HG02852 (cell line): ENCODE results near the gene TYW5.
"Not testable (repeated sequence)": the region's sequence is repeated elsewhere in the genome, so short reads cannot be mapped to it uniquely, and the experiment has no call there.

Experiments used
- ATAC-seq: cut with Tn5 transposase; IDR thresholded peaks from one replicate; pipeline ENCODE4 v1.9.1; 2021; ENCODE audit warnings: mild to moderate bottlenecking, moderate library complexity; ENCODE audit not compliant: unreplicated experiment

TYW5 gene

GRCh38 chr2:199923924-199924323 is 31.4 kb downstream of the TYW5 start:
- ATAC-seq: no peak

- ATAC-seq: no peak
Observed at GRCh38 chr2:199922856-199923255, 32.4 kb downstream of the TYW5 start.

DNA sequence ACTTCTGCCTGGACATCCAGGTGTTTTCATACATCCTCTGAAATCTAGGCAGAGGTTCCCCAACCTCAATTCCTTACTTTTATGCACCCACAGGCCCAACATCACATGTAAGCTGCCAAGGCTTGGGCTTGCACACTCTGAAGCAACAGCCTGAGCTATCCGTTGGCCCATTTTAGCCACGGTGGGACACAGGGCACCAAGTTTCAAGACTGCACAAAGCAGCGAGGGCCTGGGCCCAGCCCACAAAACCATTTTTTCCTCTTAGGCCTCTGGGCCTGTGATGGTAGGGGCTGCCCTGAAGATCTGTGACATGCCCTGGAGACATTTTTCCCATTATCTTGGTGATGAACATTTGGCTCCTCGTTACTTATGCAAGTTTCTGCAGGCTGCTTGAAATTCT is 38.3 kb downstream of the TYW5 start:
- no peak for ATAC-seq

DNA sequence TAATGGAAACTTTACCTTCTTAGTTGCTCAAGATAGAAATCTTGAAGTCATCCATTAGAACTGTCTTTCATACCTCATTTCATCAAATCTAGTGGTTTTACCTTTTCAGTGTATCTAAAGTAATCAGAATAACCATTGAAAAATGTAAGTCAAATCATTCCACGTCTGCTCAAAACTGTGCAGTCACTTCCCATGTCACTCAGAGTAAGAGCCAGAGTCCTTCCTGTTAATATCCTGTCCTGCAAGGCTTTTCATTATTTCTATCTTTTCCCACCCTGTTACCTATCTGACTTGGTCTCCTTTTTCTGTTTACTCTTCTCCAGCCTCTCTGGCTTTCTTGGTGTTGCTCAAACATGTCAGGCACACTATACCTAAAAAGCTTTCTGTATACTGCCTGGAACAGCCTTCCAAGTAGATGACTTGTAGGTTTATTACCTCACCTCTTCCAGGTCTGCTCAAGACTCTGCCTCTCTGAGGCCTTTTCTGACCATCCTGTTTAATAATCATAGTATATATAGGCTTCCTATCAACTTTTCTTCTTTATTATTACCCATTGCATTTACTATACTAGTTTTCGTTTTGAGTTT is 40.8 kb downstream of the TYW5 start:
- no peak for ATAC-seq

- ATAC-seq: not testable (repeated sequence)
Observed at GRCh38 chr2:199912553-199913114, 42.7 kb downstream of the TYW5 start.

DNA sequence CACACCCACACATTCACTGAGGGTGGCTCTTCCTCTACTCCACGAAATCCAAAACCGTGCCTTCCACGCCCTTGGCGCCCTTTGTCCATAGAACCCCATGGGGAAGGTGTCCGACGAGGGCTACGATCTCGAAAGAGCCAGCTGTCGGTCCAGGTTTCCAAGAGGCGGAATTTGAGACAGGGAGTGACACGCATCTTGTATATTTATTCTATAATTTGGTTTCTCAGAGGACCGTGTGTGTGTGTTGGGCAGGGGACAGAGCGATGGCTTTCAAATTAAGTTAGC is 43.5 kb downstream of the TYW5 start:
- ATAC-seq: no peak

- peak; percentile 87 for ATAC-seq
Observed at GRCh38 chr2:199911052-199911876, 44.0 kb downstream of the TYW5 start, which contains the start of gene C2orf69. Gene C2orf69 (plus strand): TSS chr2:199911293. CDS start chr2:199911439, 146 bp downstream.

GRCh38 chr2:199910338-199911051 is 44.8 kb downstream of the TYW5 start:
- ATAC-seq: no peak

DNA sequence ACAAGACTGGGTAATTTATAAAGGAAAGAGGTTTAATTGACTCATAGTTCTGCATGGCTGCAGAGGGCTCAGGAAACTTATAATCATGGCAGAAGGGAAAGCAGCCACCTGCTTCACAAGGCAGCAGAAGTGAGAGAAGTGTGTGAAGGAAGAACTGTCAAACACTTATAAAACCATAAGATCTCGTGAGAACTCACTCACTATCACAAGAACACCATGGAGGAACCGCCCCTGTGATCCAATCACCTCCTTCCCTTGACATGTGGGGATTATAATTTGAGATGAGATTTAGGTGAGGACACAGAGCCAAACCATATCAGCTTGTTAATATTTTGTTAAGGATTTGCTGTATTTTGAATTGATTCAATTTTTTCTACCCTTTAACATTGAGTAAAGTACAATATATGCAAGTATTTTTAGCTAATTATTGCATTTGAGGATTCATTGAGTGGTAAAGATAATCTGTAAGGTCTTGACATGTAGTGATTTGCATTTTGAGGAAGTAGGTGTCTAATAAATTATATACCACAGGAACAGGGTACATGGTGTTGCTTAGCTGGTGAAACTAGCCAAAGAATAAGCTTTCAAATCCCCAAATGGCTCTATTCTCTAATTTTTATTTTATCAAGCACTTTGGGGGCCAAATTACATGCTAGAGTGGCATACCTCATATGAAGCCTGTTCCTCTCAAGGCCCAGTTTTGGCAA is 48.1 kb downstream of the TYW5 start:
- ATAC-seq: no peak

- ATAC-seq: no peak
Observed at GRCh38 chr2:199903111-199903510, 52.2 kb downstream of the TYW5 start.

DNA sequence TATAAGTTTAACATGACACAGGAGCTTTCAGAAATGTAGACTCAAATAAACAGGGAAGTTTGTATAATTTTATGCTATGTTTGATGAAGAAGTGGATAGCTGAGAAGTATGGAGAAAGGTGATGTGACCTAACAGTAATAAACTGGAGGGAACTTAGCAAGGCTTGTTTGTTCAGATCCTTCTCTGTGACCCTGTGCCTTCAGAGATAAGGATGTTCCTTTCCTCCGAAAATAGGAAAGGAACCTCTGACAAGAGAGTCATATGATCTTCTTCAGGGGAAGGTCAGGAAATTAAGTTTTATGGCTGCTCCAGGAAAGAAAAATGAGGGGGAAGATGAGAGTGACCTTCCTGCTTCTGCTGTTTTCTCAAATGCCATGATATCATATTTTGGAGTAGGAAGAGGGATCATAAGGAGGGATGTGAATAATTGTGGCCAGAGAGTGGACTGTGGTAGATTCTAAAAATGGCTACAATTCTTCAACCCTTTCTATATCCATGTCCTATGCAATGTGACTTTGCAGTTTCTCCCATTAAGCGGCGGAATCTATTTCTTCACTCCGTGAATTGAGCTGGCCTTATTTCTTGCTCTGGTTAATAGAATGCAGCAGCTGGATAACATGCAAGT is 52.7 kb downstream of the TYW5 start:
- no peak for ATAC-seq

- no peak for ATAC-seq
Observed at GRCh38 chr2:199901942-199902341, 53.3 kb downstream of the TYW5 start.

DNA sequence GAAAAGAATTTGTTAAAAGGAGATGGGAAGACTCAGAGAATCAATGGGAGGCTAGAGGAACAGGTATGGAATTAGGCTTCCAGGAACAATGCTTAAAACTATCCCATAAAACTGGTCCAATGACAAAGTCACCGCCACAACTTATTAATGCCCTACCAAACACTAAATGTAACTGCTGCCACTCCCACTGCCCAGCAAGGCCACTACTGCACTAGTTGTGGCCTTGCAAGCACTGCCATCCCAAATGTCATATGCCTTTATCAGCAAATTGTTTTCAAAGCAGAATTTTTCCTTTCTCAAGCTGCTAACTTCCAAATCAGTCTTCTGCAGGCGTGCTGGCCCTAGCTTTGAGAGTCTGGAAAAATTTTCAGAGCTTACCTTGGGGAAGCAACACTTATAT is 58.7 kb downstream of the TYW5 start:
- no peak for ATAC-seq

DNA sequence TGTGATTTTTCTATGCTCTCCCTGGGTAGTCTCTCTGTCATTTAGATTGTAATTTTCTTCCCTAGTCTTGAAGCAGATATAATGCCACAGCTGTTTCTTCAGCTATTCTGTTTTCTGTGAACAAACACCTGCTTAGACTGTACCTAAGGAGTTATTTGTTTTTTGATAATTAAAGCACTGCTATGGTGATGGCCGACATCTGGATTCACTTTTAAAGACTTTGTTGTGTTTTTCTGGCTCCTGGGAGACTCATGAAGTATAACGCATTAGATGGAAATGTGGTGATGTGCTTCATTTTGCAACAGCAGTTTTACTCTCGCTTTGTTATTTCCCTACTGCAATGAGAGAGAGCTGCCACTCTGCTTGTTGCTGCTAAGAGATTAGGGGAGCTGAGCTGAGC is 59.9 kb downstream of the TYW5 start:
- no peak for ATAC-seq

DNA sequence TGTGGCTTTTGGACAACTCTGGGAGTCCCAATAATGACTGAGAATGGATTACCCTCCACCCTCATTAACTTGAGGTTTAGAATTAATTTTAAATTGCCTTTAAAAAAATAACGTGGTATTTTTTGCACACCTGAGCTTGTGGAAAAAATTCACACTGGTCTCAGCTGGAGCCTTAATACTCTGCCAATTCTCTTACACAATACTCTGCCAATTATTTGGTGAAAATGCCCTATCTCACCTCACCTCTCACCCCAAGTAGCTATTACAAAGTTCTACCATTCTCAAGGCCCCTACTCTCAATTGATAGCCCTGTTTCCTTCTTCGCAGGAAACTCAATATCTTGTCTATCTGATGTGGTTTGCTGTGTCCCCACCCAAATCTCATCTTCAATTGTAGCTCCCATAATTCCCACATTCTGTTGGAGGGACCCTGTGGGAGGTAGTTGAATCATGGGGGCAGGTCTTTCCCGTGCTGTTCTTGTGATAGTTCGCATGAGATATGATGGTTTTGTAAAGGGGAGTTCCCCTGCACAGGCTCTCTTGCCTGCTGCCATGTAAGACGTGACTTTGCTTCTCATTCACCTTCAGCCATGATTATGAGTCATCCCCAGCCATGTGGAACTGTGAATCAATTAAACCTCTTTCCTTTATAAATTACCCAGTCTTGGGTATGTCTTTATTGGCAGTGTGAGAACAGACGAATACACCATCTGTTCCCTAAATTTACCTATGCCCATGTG is 71.6 kb downstream of the TYW5 start:
- ATAC-seq: no peak

DNA sequence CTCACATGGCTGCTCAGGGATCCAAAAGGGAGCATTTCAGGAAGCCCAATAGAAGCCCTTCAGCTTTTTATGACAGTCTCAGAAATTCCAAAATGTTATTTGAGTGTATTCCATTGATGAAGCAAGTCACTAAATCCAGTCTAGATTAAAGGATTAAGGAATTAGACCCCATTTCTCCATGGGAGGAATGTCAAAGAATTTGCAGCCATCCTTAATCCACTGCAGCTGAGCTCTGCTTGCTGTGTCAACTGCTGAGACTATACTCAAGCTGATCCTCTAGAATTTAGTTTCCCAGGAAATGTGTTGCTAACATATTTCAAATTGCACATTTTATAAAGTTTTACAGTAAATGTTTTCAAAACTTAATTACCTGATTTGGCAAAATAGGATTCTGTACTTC is 72.6 kb downstream of the TYW5 start:
- no peak for ATAC-seq
